Right lung (tissue), 5 donors: ENCODE measurements around the gene PDSS1. TPM values are rescaled to one million over a fixed set of nuclear protein-coding genes. Genes with fewer than 3 reads are reported as not detected.

Experiments used
- DNase-seq, 2 donors: peaks; one replicate each; pipeline ENCODE4 v3.0.0-alpha.2; 2013
- polyA plus RNA-seq, 5 donors: library from polyadenylated mRNA; unstranded; fragments of 120-200 nt; gene quantifications; one replicate each; pipeline versions ENCODE4 v1.2.1 to v1.2.3, GENCODE V29; 2013; ENCODE audit warnings: inconsistent platforms in 1 of 5, low replicate concordance in 1 of 5; ENCODE audit not compliant: insufficient read length in 5 of 5, insufficient read depth in 1 of 5

Gene PDSS1
- polyA plus RNA-seq, 5 donors, result 9.3 to 15.3 (median 12.3) TPM

DNA sequence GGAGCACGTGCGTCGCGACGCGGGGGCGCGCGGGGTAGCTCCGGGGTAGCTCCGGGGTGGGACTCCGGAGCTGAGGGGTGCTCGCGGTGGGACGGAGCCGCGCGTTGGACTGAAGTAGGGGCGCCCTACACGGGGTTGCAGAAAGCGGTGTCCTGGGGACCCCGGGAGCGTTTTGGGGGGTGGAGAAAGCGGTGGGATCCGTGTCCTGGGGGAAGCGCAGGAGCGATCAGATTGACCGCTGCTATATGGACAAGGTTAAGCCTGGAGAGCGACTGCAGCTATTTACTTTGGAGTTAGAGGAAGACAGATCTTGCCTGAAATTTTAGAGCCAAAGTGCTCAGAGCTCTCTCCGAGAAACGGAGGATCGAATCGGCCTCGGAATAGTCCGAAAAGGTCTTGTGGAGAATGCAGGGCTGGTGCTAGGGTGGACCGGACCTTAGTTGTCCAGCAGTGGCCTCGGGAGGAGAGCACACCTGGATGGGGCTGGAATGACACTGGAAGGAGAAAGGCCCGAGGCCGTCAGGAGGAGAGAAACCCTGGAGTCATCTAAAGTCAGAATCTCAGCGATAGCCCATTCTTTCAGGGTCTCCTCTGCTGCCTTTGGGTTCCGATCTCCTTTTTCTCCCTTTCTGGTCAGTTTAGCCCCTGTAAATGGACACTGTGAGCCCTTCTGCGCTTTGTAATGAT lies 564 bp downstream of the PDSS1 start:
- no peak for DNase-seq

DNA sequence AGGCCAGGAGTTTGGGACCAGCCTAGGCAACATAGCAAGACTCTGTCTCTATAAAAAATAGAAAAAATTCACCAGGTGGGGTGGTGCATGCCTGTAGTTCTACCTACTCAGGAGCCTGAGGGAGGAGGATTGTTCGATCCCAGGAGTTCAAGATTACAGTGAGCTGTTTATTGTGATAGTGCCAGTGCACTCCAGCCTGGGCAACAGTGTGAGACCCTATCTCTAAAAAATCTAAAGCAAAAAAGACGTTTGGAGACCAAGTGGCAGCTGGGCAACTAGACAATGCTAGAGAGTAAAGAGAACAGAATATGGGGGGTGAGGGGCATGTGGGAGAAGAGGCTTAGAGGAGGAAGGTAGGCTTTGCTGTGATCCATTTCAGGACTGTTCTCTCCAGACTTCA lies 1.4 kb downstream of the PDSS1 start:
- no peak for DNase-seq

DNA sequence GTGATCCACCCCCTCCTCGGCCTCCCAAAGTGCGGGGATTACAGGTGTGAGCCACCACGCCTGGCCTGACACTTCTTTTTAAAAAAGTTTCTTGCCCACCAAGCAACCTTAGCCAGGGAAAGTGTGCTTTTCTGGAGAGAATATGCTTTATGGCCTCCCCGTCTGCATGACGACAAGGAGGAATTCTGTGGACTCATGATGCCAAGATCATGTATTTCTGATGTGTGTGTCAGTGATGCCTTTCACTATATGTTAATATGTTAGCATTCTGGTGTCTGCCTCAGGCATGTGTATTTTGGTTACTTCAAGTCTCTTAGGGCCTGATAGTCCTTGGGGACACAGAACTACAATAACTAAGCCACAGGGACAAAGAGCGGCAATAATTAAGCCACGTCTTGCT lies 2.1 kb downstream of the PDSS1 start:
- no peak for DNase-seq

DNA sequence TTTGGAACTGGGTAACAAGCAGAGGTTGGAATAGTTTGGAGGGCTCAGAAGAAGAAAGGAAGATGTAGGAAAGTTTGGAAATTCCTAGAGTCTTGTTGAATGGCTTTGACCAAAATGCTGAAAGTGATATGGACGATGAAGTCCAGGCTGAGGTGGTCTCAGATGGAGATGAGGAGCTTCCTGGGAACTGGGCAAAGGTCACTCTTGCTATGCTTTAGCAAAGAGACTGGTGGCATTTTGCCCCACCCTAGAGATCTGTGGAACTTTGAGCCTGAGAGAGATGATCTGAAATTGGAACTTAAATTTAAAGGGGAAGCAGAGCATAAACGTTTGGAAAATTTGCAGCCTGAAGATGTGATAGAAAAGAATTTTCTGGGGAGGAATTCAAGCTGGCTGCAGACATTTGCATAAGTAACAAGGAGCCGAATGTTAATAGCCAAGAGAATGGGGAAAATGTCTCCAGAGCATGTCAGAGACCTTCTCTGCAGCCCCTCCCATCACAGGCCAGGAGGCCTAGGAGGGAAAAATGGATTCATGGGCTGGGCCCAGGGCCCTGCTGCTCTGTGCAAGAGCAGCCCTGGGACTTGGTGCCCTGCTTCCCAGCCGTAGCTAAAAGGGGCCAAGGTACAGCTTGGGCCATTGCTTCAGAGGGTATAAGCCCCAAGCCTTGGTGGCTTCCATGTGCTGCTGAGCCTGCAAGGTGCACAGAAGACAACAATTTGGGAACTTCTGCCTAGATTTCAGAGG lies 3.6 kb downstream of the PDSS1 start:
- no peak for DNase-seq

DNA sequence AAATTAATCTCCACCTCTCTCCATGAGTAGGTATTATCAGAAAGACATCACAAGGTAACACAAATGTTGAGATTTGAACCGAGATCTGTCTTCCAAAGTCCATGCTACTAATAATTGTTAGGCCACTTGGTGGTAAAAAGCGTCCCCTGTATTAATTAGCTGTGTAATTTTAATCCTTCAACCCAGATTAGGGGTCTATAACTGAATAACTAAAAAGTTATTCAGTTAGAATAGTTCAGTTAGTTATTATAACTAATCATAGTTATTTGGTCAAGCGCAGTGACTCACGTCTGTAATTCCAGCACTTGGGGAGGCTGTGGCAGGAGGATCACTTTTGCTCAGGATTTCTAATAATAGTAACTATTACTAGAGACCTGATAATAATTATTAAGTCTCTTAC lies 5.6 kb downstream of the PDSS1 start:
- no peak for DNase-seq

DNA sequence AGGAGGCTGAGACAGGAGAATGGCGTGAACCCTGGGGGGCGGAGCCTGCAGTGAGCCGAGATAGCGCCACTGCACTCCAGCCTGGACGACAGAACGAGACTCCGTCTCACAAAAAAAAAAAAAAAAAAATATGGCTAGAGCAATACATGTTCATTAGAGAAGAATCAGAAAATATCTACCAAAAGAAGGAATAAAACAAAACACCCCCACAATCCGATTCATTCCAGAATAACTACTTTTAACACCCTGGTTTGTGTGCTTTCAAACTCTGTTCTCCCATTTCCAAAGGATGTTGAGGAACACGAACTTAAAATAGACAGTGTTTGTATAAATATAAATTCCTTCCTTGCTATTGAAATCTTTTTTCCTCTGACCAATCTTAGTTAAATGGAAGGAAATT lies 6.5 kb downstream of the PDSS1 start:
- no peak for DNase-seq

DNA sequence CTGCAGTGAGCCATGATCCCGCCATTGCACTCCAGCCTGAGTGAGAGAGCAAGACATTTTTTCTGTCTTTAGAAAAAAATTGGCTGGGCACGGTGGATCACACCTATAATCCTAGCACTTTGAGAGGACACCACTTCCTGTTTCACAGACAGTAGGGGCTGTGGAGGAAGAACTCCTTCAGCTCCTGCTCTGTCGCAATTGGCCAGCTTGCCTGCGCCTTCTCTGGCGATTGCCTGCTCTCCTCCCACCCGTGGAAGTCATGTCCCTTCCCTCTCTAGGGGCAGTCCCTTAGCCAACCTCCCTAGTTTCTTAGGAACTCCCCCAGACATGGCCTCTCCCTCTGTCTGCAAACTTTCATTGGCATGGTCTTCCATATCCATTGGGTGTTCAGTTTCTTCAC lies 8.7 kb downstream of the PDSS1 start:
- DNase-seq, result no peak

DNA sequence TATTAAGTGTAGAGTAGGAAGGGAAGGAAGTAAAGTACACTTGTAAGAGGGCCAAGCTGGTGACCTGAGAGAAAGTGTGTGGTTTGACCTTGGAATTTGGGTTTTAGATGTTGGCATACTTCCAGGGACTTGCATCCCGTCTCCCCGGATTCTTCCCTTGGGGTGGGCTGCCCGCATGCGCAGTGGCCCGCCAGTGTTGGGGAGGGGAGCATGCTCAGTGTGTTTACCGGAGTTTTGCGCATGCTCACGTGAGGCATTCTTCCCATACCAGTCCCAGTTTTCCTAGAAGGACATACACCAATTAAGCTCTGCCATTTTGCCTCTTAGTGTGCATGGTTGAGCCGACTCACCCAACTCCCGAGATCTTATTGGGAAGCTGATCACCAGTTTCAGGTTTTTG lies 9.4 kb downstream of the PDSS1 start:
- no peak for DNase-seq

DNA sequence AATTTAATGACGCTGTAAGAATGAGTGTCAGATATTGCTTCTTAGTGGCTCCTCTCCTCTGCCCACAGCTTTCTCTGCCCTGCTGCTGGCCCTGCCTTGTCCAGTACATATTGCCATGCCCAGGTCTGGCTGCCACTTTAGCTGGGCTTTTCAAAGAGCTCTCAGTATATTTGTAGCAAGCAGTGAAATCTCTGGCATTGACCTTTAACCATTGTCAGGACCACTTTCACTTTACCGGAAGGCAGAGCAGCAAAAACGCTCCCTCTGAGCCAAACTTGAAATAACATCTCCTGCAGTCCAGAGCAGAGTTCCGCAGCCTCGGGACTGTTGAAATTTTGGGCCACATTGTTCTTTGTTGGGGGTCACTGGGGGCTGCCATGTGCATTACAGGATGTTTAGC lies 13.8 kb downstream of the PDSS1 start:
- no peak for DNase-seq

DNA sequence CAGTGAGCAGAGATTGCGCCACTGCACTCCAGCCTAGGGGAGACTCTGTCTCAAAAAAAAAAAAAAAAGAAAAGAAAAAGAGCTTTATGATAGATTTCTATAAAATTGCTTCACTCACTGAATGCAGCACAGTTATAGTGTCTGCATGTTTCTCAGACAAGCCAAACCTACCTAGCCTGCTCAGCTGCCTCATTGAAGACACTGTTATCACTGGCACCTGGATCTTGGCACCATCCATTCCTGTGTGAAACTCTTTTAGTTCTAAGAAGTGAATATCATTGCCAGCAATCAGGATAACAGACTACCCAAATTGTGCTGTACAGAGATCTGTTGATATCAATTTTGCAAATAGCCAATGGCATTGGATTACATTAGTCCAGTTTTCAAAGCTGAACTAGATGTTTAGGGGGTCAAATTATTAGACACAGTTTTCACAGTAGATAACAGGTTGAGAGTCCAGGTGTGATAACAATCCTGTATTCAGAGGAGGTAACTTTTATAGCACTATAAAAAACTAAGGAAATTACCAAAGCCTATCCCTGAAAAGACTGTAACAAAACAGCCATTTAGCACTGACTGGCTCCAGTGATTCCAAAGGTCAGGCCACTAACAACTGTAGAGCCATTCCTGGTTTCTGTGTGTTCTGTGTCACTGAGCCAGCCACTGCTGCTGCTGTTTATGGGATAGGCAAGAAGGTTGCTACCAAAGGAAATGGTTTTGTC lies 17.1 kb downstream of the PDSS1 start:
- no peak for DNase-seq

DNA sequence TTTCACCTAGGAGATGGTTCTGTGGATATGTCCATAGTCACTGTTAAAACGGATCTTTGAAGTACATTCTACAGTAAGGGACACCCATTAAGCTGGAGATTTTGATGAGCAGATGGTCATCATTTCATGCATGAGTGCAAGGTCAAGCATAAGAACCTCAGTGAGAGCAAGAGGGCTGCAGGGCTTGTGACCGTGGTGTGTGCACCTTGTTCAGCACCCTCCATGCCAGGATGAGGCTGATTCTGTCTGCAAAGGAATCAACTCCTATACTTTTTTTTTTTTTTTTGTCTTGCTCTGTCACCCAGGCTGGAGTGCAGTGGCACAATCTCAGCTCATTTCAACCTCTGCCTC lies 17.6 kb downstream of the PDSS1 start:
- no peak for DNase-seq

DNA sequence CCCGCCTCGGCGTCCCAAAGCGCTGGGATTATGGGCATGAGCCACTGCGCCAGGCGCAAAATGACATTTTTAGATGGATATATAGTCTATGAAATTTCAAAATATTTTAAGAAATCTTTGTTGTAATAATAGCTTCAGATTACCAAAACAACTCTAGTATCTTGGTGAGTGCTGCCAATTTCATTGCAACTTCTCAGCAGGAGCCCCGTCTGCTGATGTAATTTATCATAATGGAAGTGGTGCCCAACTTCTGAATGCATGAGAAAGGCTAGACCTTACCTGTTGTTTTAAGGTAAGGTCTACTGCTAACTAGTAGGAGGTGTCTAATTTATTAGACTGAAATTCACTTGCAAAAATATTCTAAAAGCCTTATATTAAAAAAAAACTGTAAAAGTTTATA lies 20.0 kb downstream of the PDSS1 start:
- no peak for DNase-seq

DNA sequence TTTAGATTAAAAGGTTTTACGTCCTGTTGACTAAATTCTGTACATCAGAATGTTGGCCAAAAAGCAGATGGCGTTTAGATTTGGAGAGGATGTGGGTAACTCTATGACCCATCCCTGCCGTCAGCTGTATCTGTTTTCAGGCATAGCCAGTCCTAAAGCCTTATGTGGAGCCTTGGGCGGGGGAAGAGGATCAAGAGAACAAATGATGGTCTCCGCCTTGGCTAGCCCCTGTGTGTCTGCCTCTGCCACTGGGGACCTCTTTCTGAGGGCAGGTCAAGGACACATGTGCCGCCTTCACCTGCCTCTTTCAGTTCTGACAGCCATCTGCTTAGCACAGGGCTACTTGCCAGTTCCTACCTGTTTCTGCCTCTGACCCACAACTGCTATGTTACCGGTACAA lies 24.1 kb downstream of the PDSS1 start:
- no peak for DNase-seq

DNA sequence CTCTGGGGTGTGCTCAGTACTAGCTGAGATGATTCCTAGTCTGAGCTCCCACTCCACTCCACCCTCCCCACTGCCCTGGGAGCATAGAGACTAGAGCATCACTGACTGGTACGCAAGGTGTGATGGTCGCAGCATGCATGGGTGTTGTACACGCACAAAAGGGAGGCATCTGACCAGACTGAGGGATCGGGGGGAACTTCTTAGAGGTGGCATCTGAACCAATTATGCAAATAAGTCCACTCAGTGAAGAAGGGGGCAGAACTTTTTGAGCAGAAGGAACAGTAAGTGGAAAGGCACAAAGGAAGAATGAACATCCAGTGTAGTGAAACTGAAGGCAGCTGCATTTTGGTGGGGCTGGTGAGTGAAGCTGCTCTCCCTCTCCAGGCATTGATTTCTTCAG lies 25.5 kb downstream of the PDSS1 start:
- DNase-seq, result no peak

DNA sequence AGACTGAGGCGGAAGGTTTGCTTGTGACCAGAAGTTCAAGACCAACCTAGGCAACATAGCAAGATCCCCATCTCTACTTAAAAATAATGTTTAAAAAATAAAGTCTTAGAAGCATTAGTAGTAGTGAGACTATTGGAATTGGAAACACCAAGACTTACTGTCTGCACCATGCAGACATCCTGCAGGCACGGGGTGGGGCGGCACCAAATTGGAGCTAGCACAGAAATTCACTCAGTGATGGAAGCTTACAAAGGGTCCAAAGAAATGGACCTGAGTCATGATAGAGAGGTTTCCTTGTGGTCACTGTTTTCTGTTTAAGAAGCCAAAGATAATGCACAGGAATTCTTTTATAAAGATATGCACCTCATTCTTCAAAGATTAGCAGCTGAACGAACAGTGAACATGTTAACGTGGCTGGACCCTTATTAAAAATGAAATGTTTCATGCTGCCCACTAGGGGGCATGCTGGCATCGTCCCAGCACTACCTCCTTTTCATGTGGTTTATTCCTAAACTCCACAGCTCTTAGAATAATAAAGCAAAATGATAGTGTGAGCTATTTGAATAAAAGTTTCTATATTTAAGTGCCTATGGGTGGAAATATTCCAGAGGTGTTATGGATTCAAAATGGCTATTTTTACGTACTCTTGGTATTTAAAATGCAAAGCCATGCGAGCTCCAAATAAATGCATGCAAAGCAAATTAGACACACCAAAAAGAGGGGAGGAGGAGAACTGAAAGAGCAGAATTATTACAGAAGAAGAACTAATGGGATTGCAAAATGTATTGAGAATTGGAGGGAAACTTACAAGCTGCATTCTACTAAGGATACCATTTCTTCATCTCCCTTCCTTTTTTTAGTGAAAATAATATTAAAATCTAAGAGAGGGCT lies 28.6 kb downstream of the PDSS1 start:
- DNase-seq, result peak; percentile 56 to 65

DNA sequence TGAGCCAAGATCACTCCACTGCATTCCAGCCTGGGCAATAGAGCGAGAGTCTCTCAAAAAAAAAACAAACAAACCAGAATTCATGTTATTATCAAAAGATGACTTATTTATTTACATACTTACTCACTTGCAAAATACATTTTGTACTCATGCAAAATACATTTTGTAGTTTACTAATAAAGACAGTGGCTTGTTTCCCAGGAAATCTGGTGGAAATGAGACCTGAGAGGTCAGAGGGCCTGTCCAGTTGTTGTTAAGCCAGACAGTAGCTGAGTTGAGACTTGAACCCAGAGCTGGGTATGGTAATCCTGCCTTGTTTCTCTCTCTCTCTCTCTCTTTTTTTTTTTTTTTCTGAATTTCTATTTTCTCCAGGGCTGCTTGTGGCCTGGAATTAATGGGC lies 29.5 kb downstream of the PDSS1 start:
- DNase-seq, result no peak

DNA sequence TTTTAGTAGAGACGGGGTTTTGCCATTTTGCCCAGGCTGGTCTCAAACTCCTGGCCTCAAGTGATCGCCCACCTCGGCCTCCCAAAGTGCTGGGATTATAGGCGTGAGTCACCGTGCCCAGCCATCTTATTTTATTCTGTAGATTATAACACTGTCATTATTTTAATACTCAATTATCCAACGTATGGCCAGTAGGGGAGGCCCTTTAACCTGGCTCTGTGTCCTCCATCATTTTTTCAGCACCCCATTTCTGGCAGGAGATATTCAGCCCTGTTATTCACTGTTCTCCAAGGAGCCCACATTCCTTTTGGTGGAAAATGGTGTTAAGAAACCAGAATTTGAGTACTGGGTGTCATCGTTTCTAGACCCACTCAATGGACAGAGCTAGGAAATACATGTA lies 31.5 kb downstream of the PDSS1 start:
- no peak for DNase-seq

DNA sequence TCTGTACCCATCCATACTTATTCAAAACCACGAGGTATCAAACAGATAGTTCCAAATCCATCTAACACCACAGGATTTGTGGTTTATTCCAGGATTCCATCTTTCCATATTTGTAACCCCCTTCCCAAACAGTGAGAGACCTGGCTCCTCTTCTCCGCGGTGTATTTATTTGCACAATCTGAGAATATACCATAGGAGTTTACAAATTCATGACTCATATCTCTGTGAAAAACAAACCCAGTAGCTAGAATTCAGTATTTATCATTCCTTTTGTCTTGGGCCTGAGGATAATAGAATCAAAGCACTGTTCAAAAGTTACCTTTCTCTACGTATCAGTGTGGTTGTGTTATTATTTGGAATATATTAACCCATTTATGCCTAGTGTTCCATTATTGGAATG lies 31.9 kb downstream of the PDSS1 start:
- DNase-seq, result no peak

DNA sequence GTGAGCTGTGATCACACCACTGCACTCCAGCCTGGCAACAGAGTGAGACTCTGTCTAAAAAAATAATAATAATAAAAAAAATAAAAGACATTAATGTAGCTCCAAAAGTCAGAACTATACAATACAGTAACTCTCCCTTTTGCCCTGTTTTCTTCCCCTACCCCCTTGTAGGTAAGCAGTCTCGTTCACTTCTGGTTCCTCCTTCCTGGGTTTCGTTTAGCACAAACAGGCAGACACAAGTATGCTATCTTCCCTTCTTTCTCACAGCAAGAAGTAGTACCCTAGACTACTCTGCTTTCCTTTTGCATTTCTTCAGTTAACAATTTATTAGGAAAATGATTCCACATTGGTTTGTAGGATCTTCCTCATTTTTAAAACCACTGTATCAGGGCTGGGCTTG lies 33.1 kb downstream of the PDSS1 start:
- DNase-seq, result no peak

DNA sequence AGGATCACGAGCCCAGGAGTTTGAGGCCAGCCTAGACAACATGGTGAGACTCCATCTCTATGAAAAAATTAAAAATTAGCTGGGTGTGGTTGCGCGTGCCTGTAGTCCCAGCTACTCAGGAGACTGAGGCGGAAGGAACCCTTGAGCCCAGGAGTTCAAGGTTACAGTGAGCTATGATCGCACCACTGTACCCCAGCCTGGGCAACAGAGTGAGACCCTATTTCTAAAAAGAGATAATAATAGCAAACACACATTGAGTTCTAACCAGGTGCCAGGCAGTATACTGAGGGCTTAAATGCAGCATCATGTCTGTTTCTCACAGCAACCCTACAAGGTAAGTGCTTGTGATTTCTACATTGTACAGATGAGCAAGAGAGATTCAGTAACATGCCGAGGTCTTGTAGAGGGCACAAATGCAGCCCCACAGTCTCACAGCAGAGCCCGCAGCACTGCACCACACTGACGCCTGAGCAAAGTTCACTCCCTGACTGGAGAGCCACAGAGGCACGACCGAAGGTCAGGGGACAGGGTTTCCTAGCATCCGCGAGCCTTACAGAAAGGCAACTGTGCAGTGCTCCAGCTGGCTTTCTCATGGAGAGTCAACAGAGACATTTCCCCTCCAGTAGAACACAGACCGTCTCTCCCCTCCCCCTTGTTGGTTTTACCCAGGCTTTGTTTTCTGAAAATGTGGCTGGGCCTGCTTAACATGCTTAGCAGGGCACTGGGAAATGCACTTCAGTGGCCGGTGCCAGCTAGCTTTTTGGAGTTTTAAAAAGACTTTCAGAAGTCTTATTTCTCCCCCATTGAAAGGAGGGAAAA lies 36.5 kb downstream of the PDSS1 start:
- peak; percentile 43 to 50 for DNase-seq

DNA sequence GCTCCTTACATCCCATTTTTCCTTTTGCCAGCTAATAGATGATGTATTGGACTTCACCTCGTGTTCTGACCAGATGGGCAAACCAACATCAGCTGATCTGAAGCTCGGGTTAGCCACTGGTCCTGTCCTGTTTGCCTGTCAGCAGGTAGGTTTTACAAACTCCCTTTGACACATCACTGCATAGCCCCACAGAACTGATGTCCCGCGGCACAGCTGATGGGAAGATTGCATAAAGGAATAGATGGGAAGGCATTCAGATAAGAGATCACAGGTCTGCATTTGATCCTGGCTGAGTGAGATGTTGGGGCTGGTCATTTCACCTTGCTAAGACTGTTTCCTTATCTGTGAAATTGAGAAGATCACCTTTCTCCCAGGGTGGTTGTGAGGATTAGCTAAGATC lies 37.9 kb downstream of the PDSS1 start:
- no peak for DNase-seq
